Measurements from ENCODE around the gene VPS33A. TPM values are rescaled to one million over a fixed set of nuclear protein-coding genes. Genes with fewer than 3 reads are reported as not detected.

The VPS33A gene
- total and polyA plus RNA-seq, 7 donors = 10.3 to 33.6 (median 17.1) TPM

DNA sequence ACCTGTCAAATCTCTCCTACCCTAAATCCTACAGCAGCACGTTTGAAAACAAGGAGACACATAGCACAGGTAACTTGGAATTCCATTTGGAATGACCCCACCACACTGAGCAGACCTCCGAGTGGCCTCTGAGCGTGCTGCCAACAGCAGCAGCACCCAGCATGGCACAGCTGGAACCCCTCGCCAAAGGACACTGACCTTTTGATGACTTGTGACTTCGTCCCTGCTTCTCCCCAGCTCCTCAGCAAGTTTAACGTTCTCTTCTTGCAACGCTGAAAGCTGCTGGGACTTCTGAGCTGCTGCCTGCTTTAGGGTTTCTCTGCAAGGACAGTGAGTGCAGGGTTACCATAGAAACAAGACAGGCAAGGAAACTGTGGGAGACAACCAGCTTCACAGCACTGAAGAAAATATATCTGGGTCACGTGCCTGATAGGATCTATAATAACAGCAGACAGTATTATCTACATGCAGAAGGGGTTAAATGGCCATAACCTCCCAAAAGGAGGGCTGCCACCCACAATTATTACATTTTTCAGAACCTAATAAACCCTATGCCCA lies 43.3 kb upstream of the VPS33A start:
- 74 to 83% (median 75%) methylated on average over 8 of the region's 8 CpGs for WGBS, 3 donors
- intact Hi-C loops (cut with DNase I) = no loop called here
- Histone ChIP-seq H3K27me3 (ENCODE audit: insufficient read depth in 3 of 3, low read length in 2 of 3) (no peaks in the 10 kb centered on the region), H3K27ac (no peak overlapping the region), H3K4me1 (no peaks in the 10 kb centered on the region), H3K4me3 (no peak overlapping the region), H3K36me3 (ENCODE audit: insufficient read depth in 1 of 2, low read depth in 1 of 2) (peaks cover 17 to 100% of the 10 kb centered on the region in 2 donors), H3K9me3 (no peaks in the 10 kb centered on the region)
- no peak for DNase-seq
- ATAC-seq = no peak
- TF ChIP-seq, protein P1, sequence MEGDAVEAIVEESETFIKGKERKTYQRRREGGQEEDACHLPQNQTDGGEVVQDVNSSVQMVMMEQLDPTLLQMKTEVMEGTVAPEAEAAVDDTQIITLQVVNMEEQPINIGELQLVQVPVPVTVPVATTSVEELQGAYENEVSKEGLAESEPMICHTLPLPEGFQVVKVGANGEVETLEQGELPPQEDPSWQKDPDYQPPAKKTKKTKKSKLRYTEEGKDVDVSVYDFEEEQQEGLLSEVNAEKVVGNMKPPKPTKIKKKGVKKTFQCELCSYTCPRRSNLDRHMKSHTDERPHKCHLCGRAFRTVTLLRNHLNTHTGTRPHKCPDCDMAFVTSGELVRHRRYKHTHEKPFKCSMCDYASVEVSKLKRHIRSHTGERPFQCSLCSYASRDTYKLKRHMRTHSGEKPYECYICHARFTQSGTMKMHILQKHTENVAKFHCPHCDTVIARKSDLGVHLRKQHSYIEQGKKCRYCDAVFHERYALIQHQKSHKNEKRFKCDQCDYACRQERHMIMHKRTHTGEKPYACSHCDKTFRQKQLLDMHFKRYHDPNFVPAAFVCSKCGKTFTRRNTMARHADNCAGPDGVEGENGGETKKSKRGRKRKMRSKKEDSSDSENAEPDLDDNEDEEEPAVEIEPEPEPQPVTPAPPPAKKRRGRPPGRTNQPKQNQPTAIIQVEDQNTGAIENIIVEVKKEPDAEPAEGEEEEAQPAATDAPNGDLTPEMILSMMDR (IDR thresholded peaks at IDR 0.05) = no peak

DNA sequence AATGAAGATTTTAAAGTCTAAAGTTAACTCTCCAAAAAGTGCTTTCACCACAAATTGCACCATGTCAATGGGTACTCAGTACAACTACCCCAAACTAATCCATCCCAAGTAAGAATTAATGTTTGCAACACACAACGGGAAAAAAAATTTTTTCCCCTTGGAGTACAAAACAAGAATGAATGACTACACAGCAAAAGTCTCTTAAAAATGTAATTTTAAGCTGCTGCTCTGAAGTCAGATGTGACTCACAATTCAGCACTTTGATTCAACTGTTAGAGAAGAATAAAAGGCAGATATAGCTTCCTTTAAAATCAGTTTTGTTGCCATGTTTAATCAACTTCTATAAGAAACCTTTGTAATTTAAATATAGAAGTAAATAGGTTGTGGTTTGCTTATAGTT lies 42.5 kb upstream of the VPS33A start:
- Histone ChIP-seq H3K9me3 (no peaks in the 10 kb centered on the region), H3K36me3 (ENCODE audit: insufficient read depth in 1 of 2, low read depth in 1 of 2) (peaks cover 17 to 100% of the 10 kb centered on the region in 2 donors)

DNA sequence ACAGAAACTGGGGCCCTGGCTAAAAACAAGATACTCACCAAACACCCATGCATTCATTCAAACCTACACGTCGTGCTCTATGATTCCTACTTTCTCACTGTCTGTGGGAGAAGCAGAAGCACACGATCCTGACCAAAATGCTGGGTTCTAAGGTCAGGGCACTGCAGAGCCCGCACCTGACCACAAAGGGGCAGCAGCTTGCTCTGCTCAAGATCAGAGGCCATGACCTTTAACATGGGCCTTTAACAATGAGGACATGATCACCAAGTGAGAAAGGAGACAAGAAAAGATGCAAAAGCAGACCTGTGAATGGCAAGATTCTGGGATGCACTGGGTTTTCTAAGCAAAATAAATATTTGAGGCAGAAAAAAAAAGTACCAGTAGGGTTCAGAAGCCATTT lies 40.1 kb upstream of the VPS33A start:
- intact Hi-C loops (cut with DNase I) = no loop called here
- Histone ChIP-seq H3K9me3 (no peaks in the 10 kb centered on the region), H3K4me3 (no peak overlapping the region), H3K27me3 (ENCODE audit: insufficient read depth in 3 of 3, low read length in 2 of 3) (no peaks in the 10 kb centered on the region), H3K36me3 (ENCODE audit: insufficient read depth in 1 of 2, low read depth in 1 of 2) (peaks cover 10 to 100% of the 10 kb centered on the region in 2 donors), H3K4me1 (no peaks in the 10 kb centered on the region), H3K27ac (no peak overlapping the region)
- WGBS, 3 donors = 69 to 75% (median 74%) methylated on average over 4 of the region's 4 CpGs
- DNase-seq = no peak
- TF ChIP-seq, protein P1 (IDR thresholded peaks at IDR 0.05) = no peak
- ATAC-seq = no peak

More for the DNA sequence above, 42.5 kb upstream of the VPS33A start:
- Histone ChIP-seq H3K27me3 (ENCODE audit: insufficient read depth in 3 of 3, low read length in 2 of 3) (no peaks in the 10 kb centered on the region), H3K4me3 (no peak overlapping the region), H3K27ac (no peak overlapping the region), H3K4me1 (no peaks in the 10 kb centered on the region)
- WGBS, 3 donors = 74 to 96% (median 91%) methylated on average over 1 of the region's 1 CpG
- intact Hi-C loops (cut with DNase I) = no loop called here
- DNase-seq (no peak), ATAC-seq (no peak)
- TF ChIP-seq, protein P1 (IDR thresholded peaks at IDR 0.05) = no peak

DNA sequence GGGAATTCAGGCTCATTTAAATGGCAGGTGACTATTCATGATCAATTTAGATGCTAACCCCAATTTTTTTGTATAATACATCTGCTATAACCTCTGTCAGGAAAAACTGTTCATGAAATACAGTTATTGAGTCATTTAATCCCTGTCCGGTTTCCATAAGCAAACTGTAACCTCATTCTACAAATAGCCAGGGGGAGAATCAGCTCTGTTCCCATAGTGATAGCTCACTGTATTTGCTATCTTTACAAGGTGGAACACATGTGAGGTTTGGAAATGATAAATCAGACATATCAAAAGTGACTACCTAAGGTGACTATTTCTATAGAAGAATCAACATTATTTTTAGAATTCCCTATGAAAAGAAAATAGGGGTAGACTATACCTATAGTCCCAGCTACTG lies 38.6 kb upstream of the VPS33A start:
- ATAC-seq = no peak
- Histone ChIP-seq H3K27ac (no peak overlapping the region), H3K36me3 (ENCODE audit: insufficient read depth in 1 of 2, low read depth in 1 of 2) (peaks cover 10 to 100% of the 10 kb centered on the region in 2 donors), H3K4me1 (no peaks in the 10 kb centered on the region), H3K9me3 (no peaks in the 10 kb centered on the region), H3K27me3 (ENCODE audit: insufficient read depth in 3 of 3, low read length in 2 of 3) (no peaks in the 10 kb centered on the region), H3K4me3 (no peak overlapping the region)
- 87 to 89% (median 89%) methylated on average over 1 of the region's 1 CpG for WGBS, 3 donors
- intact Hi-C loops (cut with DNase I) = loop anchor here in 1 of 2 donors (5.0 kb wide), 1 partner anchor 1542 kb away; no protein-coding TSS in a partner anchor
- no peak for DNase-seq
- TF ChIP-seq, protein P1 (IDR thresholded peaks at IDR 0.05) = no peak

DNA sequence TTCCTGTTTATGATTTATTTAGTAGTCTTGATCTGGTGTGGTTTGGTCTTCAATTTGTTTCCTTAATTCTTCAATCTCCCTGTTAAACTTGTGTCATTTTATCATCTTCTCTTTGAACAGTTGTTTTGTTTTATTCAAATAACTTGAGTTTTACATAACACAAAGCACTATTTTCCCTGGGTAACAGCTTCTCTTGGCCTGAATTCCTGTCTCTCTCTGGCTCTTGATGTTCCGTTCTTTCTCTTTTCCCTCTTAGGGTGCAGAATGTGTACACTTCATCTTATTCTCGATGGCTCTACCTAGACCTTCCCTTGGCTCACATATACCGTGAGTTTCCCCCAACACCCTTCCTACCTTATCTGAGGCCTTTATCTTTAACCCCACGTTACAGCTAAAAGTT lies 36.8 kb upstream of the VPS33A start:
- DNase-seq (no peak), ATAC-seq (peak in 1 of 4 donors; percentile 16)
- 84 to 90% (median 86%) methylated on average over 4 of the region's 4 CpGs for whole genome bisulfite sequencing, 3 donors
- intact Hi-C loops (cut with DNase I) = loop anchor here in 1 of 2 donors (5.0 kb wide), 1 partner anchor 1544 kb away; no protein-coding TSS in a partner anchor
- H3K4me1 ChIP-seq = no peaks in the 10 kb centered on the region
- peaks cover 0 to 98% of the 10 kb centered on the region in 2 donors for H3K36me3 ChIP-seq (ENCODE audit: insufficient read depth in 1 of 2, low read depth in 1 of 2)
- no peak overlapping the region for H3K27ac ChIP-seq
- H3K4me3 ChIP-seq = no peak overlapping the region
- TF ChIP-seq, protein P1 (IDR thresholded peaks at IDR 0.05) = no peak
- no peaks in the 10 kb centered on the region for H3K27me3 ChIP-seq (ENCODE audit: insufficient read depth in 3 of 3, low read length in 2 of 3)
- H3K9me3 ChIP-seq = no peaks in the 10 kb centered on the region
